ENCODE measurements around the gene DSG4.

DNA sequence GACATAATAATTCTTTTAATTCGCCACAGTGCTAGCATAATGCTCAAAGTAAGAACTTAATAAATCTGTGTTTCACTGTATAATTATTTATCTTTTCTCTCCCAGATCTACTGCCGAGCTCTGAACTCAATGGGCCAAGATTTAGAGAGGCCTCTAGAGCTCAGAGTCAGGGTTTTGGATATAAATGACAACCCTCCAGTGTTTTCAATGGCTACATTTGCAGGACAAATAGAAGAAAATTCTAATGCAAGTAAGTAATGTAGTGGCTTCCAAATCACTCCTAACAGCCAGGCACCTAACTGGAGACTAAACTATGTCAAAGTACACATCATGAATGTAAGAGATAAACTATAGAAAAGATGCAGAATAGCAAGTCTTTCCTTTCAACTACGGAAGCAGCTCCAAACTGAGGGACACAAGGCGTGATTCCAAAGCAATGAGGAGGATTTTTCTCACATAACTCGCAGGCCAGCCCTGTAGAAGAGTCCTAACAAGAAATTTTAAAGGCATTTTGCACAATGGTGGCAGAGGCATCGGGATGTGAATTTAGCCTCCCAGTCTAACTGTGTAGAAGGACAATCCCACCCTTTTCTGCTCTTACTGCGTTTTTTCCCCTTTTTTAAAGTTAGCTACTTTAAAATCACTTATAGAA is 46.7 kb upstream of the DSG4 start:
- TF ChIP-seq POLR2A (IDR thresholded peaks at IDR 0.05) = no peak
- TF ChIP-seq, protein P1, sequence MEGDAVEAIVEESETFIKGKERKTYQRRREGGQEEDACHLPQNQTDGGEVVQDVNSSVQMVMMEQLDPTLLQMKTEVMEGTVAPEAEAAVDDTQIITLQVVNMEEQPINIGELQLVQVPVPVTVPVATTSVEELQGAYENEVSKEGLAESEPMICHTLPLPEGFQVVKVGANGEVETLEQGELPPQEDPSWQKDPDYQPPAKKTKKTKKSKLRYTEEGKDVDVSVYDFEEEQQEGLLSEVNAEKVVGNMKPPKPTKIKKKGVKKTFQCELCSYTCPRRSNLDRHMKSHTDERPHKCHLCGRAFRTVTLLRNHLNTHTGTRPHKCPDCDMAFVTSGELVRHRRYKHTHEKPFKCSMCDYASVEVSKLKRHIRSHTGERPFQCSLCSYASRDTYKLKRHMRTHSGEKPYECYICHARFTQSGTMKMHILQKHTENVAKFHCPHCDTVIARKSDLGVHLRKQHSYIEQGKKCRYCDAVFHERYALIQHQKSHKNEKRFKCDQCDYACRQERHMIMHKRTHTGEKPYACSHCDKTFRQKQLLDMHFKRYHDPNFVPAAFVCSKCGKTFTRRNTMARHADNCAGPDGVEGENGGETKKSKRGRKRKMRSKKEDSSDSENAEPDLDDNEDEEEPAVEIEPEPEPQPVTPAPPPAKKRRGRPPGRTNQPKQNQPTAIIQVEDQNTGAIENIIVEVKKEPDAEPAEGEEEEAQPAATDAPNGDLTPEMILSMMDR (IDR thresholded peaks at IDR 0.05) = no peak

All from body of pancreas (tissue), 4 donors.